ENCODE data around the gene RNF217. TPM values are rescaled to one million over a fixed set of nuclear protein-coding genes. Genes with fewer than 3 reads are reported as not detected.
"Not testable (repeated sequence)": the region's sequence is repeated elsewhere in the genome, so short reads cannot be mapped to it uniquely, and the experiment has no call there.

RNF217 gene
- total RNA-seq, 1 experiment from 2014 or later, result 7.0 TPM

DNA sequence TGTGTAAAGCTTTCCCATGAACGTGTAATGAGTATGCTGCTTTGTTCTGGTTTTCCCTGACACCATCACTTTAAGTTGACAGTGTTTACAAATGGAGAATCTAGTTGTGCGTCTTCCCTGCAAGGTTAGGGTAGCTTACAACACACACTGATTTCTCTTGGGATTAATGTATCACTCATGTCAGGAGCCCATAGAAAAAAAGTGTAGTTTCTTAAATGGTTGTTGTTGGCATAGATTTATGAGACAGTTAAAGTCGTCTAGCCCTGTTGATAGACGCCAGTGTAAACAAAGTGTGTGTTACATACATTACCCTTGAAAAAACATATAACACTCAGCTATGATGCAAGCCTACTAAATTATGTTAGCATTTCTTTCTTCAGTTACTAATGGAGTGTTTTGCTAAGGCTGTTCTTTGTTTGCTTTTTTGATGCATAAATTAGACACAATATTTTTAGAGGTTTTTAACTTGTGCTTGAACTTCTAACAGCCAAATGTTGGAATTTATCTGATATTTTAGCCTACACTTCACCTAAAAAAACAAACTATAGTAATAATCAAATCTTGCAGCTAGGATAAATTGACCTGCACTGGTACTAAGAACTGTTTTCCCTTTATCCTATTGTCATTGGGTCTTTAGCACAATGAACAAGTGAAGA lies 88.6 kb downstream of the RNF217 start:
- no peak for DNase-seq (ENCODE audit: low spot score)

DNA sequence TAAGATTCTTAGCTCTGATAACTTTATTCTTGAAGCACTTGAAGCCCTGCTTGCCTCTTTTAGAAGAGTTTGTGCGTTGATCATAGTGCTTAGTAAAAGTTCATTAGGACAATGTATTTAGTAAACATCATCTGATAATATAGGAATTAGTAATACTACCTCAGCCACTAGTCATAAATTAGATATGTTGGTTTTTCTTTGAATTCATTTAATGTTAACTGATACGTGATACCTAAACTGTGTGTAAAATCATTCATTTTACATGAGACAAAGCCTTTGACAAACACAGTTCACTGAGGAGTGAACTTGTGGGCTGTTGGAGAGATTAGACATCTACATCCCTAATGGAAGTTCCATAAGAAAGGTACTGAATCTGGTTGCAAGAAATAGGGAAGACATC lies 91.6 kb downstream of the RNF217 start:
- no peak for DNase-seq (ENCODE audit: low spot score)

DNA sequence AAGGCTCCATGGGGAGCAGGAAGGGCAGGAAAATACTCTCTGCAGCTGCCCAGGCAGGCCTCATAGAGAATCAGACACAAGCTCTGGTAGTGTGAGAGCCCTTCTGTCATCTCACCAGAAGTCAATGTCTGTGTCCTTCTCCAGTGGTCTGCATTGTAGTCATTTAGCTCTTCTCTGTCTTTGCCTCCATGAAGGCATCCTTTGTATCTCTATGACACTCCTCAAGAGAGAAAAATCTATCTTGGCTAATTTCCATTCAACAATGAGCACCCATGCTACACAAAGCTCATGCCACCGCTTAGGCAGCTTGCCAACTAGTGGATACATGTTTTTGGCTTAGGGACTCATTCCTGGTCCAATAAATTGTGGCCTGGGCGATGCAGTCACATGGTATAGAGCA lies 92.1 kb downstream of the RNF217 start:
- no peak for DNase-seq (ENCODE audit: low spot score)

DNA sequence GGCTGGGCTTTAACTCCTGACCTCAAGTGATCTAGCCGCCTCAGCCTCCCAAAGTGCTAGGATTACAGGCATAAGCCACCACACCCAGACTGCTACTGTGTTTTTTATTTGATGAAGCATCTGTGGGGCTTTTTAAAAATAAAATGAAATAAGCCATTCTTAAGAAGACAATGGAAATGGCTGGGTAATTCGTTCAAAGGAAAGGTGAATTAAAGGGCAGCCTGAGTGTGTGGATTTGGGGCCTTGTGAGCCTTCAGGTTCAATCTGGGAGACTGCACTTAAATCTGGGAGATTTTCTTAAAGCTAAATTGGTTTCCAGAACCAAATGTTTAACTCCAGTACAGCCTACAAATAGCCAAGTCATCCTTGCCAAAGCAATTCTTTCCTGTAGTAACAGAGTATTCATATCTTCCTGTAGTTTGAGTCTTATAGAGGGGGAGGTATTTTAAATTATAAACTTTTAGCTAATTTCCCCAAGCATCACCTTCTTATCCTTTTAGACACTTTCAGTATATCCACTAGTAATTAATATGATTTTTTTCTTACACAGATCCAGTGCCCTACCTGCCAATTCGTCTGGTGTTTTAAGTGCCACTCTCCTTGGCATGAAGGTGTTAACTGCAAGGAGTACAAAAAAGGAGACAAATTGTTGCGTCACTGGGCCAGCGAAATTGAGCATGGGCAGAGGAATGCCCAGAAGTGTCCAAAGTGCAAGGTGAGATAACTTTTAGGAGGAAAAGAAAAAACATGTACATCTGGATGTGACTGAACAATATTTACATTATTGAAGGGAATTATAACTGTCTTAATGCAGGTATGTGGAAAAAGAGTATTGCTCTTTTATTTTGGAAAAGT lies 95.4 kb downstream of the RNF217 start:
- no peak for DNase-seq (ENCODE audit: low spot score)

DNA sequence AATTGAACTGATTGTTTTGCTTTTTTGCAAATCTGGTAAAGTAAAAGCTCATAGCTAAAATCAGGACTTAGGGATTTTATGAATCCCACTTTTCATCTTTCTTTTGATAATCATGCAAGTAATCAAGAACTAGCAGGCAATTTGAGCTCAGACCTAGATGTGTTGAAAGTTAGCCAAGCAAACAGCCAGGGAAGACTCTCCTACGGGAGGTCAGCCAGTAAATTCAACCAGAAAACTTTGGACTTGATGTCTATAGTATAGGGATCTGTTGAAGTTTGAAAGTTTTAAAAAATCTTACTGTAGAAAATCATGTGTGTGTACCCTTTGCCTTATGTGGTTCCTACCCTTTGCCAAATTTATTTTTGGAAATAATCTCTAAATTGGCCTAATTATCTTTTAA lies 96.3 kb downstream of the RNF217 start:
- no peak for DNase-seq (ENCODE audit: low spot score)

DNA sequence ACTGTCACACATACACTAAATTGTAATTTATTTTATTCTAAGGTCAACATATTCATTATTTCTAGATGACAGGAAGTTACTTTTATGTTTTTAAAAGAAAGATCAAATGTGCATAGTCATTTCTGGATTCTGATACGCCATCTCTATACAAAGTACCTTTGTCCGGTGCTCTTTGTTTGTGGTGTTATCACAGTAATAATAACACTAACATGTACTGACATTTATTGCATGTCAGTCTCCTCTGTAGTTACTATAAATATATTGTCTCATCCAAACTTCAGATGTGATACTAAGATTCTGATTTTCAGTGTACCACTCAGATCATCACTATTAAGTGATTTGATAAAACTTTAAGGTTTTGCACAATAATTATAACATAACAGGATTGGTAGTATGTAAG lies 101.1 kb downstream of the RNF217 start:
- DNase-seq (ENCODE audit: low spot score), result no peak

DNA sequence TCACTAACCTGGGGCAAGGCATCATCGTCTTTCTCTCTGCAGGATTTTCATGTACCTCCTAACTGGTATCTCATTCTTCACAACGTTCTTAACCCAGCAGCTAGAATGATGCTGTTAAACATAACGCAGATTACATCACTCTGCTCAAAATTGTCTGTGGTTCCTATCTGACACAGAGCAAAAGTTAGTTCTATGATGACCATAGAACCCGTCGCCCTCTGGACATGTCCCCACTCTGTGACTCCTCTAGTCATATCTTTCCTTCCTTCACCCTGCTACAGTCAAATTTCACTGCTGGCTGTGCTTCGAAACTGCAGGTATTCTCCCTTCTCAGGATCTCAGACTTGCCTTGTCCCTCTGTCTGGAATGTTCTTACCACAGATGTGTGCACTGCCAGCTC lies 103.9 kb downstream of the RNF217 start:
- DNase-seq (ENCODE audit: low spot score), result no peak

DNA sequence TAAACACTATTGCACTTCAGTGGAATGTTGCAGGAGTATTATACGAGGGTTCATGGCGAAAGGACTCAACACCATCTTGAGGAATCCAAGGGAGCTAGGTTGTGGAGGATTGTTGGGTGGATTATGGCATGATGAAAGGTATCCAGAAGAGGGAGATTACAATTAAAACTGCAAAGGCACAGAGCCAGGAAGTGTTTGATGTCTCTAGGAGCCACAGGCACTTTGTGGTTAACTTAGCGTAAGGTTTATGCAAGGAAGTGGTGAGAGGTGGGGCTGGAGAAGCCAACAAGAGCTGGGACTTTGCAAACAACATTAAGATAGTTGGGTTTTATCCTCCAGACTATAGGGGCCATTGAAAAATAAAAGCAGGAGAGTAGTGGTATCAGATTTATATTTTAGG lies 104.7 kb downstream of the RNF217 start:
- DNase-seq (ENCODE audit: low spot score), result peak; percentile 84

DNA sequence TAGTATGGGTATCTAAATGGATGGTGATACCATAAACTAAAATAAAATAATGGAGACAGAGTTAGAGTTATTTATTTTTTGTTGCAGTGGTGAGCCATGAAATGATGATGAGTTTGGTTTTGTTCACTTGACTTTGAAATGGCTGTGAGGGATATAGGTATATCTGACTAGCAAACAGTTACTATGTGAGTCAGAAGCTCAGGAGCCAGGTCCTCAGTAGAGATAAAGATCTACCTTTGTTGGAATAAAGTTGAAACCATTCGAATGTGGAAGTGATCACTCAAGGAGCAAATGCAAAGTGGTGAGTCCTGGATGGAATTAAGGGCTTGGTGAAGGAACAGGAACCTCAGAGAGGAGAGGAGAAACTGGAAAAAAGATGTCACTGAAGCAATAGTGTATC lies 105.3 kb downstream of the RNF217 start:
- no peak for DNase-seq (ENCODE audit: low spot score)

DNA sequence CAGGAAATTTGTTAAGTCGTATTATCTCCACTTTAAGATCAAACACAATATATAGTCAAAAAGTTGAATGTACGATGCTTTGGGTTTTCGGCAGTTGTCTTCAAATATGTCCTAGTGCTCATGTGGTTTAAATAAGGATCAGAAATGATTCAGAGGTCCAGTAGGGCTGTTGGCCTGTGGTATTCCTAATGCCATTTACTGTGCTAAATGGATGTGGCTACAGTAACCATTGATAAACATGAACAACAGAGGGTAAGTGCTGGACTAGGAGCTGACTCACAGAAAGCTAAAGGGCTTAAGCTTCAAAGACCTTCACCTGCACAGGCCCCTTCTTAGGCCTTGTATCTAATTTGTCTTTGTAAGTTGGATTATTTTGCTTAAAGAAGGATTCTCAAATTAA lies 110.8 kb downstream of the RNF217 start:
- no peak for DNase-seq (ENCODE audit: low spot score)

DNA sequence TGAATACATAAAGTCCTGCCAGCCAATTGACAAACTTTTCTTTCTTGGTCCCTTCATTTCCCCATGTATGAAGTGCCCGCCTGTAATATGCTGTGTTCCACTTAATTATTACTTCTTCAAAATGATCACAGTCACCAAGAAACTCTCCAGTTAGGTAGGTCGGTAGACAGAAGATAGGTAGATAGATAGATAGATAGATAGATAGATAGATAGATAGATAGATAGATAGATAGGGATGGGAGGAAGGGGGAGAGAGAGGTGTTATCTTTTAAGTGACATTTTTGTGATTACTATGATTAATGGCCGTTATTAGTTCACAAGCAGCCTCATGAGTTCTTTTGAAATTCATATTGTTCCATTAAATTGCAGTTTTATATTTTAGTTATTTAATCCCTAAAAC lies 111.9 kb downstream of the RNF217 start:
- no peak for DNase-seq (ENCODE audit: low spot score)

DNA sequence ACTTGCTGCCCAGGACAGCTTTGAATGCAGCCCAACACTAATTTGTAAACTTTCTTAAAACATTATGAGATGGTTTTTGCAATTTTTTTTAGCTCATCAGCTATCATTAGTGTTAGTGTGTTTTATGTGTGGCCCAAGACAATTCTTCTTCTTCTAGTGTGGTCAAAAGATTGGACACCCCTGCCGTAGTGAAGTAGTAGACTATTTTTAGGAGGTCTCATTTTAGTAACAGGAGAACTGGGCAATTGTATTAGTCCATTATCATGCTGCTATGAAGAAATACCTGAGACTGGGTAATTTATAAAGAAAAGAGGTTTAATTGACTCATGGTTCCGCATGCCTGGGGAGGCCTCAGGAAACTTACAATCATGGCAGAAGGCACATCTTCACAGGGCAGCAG lies 112.8 kb downstream of the RNF217 start:
- DNase-seq (ENCODE audit: low spot score), result not testable (repeated sequence)

DNA sequence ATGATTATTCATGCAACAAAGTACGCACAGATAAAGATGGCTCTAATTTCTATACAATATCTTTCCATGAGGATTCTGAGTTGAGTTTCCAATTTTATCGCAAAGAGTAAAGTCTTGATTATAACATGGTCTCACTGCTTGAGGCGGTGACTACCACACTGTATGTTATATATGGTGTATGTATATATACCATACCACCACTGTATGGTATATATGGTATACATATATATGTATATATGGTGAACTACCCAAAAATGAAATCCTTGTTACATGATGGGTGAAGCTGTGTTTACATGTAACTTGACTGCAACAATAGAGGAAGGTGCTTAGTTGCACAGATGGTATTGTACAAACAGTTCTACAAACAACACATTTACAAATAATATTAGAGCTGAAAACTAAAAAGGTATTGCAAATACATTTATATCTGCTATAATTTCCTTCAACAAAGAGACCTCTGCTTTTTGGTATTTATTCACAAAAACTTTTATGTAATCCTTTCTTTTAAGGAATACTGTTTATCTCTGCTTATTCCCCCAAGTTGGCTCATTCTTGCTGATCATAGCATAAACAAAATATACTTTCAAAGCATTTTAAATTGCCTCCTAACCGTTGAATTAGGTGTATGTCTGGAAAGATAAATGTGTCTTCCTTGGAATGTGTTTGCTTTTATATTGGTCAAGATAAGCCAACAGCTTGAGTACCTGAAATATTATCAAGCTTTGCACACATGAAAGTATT lies 113.7 kb downstream of the RNF217 start:
- no peak for DNase-seq (ENCODE audit: low spot score)

DNA sequence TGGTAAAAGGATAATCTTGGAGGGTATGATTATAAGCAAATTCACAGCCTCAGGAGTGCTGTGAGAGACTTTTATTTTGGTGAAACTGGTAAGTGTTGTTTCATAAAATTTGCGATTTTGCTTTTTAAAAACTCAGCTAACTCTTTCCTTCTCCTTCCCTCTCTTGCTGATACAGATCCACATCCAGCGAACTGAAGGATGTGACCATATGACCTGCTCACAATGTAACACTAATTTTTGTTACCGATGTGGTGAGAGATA lies 114.2 kb downstream of the RNF217 start:
- DNase-seq (ENCODE audit: low spot score), result no peak

DNA sequence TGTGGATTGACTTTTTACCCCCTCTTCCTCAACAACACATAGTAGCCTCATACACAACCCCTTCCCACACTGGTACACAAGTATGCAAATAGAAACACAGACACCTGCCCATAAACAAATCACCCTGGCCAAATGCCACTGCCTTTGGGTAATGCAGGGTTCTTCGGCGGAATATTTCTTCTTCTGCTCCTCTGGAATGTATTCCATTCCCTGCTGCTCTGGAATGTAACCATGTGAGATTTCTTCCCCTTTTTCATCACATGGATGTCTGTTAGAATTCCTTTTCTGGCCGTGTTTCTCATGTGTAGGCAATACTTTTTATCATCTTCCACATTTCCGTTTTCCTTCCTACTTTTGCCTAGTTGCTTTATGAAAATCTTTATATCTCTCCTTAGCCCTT lies 115.2 kb downstream of the RNF217 start:
- no peak for DNase-seq (ENCODE audit: low spot score)

DNA sequence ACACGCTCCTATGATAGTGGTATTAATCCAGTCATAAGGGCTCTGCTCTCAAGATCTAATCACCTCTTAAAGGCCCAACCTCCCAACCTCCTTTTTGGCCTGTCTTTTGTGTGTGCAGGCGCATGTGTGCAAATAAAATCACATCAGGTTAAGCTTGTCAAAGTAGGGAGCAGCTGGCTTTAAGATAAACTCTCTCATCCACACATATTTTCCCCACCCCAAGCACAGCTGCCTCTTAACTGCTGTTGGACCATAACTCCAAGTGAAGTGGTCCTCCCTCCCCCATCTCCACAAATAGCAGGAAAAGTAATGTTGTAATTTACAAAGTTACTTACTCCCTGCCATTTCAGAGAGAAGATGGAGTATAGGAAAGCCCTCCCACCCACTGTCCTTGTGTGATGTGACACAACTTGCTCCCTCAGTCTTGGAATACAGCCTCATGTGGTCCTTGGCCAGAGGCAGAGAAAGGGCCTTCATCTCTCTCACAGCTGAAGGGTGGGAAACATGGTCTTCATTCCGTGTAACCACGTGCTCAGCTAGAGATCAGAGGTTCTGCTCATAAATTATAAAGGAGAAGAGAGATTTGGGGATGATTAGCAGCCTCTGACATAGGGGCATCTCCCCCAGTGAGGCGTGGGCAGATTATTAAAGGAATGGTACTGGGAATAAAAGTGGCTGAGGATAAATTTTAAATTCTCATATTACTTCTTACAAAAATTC lies 116.5 kb downstream of the RNF217 start:
- DNase-seq (ENCODE audit: low spot score), result no peak

DNA sequence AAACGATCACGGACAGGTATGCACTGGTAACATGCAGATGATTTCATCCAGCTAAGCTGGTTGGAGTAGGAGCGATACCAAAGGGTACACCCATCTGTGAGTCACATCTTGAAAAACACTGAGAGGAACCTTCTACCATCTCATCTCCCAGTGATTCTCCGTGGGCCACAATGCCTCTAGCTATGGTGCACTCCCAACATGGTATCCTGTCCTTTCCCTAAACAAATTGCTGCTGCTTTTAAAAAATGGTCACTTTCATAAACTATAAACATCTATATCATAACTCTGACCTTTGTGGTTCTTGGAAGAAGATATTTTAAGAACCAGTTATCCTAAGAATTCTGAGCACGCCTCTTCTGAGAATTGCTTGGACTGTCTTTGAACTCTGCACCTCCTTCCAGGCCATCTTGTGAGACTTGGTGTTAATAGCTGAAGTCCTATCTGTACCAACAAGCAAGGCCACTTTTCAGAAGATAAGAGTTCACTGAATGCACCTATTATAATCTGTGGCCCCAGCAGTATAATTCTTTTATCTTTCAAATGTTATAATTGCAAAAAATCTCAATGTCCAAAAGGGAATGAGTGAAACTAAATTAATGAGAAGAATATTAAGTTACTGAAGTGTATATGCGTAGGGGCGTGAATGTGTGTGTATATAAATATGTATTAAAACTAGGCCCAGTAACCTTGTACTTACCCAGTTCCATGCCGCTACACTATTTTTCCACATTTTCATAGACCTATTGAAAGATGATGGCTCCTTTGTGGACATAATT lies 120.9 kb downstream of the RNF217 start:
- DNase-seq (ENCODE audit: low spot score), result no peak

DNA sequence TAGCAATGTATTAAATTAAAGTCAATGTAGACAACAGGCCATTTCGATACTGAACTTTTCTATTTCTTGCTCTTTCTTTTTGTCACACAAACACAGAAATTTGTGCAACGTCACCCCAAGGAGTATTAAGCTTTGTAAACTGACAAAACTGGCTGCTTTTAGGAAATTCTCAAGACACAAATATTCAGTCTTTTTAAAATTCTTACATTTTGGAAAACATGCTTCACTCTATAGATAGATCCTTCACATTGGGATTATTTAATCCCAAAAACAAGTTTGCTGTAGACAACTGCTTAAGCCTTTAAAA lies 121.4 kb downstream of the RNF217 start:
- DNase-seq (ENCODE audit: low spot score), result no peak

DNA sequence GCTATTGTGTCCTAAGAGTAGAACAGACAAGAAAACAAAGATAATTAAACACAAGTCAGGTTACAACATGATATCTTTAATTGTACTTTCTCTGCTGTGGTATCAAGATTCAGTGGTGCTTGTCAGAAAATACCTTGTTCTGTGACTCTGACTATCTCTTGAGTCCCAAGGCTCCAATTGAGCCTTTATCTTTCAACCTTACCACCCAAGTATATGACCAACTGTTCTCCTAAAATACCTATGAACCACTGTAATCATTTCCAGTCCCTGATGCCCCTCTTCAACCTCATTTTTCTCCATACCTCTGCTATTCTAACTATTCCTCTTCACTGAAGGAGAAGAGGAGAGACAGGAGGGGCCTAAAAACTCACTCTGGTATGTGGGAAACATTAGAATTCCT lies 124.5 kb downstream of the RNF217 start:
- DNase-seq (ENCODE audit: low spot score), result no peak

DNA sequence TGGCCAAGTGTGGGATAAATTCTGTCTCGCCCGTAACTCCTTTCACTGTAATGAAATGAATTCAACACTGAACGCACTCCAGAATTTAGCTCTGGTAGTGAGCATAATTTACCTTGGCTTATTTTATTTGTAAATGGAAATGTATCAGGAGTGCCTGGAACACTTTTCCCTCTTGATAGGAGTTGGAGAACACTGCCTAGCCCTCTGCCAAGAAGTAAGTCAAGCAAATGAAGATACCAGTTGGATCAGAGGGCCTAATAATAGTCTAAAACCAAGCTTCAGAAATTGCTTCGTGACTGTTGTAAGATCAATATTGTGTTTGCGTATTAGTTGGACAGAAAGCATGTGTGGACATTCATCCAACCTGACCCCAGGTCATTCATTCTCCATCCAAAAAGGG lies 126.7 kb downstream of the RNF217 start:
- no peak for DNase-seq (ENCODE audit: low spot score)

DNA sequence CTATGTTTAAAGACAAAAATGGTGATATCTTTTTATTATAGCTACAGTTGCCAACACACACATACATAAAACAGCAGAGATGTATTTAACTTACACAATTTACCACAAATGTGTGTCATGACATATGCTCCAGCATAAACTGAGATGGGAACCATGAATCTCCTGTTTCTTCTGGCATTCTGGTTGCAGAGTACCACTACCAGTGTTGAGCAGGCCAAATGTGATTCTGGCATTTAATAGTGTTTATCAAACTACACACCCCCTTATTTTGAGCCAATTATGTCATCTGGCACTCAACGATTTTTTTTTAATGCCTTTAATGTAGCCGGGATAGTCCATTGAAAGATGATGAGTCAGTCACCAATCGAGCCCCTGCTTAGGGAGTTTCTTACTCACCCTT lies 132.3 kb downstream of the RNF217 start:
- no peak for DNase-seq (ENCODE audit: low spot score)

All from H4 (cell line).